ENCODE results near the gene SLC35A2.

The SLC35A2 gene

GRCh38 chrX:48918643-48919340, 7.3 kb upstream of the SLC35A2 start, which contains the start of gene PIM2:
Gene PIM2 (minus strand): TSS chrX:48919024. CDS start chrX:48918834, 190 bp downstream.
- peak within 1 kb of the TSS; percentile 64 for H3K4me3 ChIP-seq (ENCODE audit: low read depth, low read length)
- TF ChIP-seq CTCF (conservative IDR thresholded peaks at IDR 0.05; ENCODE audit: low read depth, low read length) = no peak
- DNase-seq (ENCODE audit: low read depth) = peak; percentile 90

GRCh38 chrX:48918301-48918642, 6.8 kb upstream of the SLC35A2 start:
- TF ChIP-seq CTCF (conservative IDR thresholded peaks at IDR 0.05; ENCODE audit: low read depth, low read length) = no peak
- H3K4me3 ChIP-seq (ENCODE audit: low read depth, low read length) = peak overlapping the region; percentile 64
- no peak for DNase-seq (ENCODE audit: low read depth)

- DNase-seq (ENCODE audit: low read depth) = peak; percentile 91
- H3K4me3 ChIP-seq (ENCODE audit: low read depth, low read length) = peak overlapping the region; percentile 64
- peak; percentile 80 for TF ChIP-seq CTCF (conservative IDR thresholded peaks at IDR 0.05; ENCODE audit: low read depth, low read length)
These were observed 5.9 kb upstream of the SLC35A2 start for GRCh38 chrX:48917139-48918001.

- no peak for DNase-seq (ENCODE audit: low read depth)
- no peak overlapping the region for H3K4me3 ChIP-seq (ENCODE audit: low read depth, low read length)
- no peak for TF ChIP-seq CTCF (conservative IDR thresholded peaks at IDR 0.05; ENCODE audit: low read depth, low read length)
These were observed 3.4 kb upstream of the SLC35A2 start for GRCh38 chrX:48914593-48915493.

- no peak for TF ChIP-seq CTCF (conservative IDR thresholded peaks at IDR 0.05; ENCODE audit: low read depth, low read length)
- DNase-seq (ENCODE audit: low read depth) = no peak
These were observed 2.3 kb upstream of the SLC35A2 start for GRCh38 chrX:48913605-48914366.

GRCh38 chrX:48910926-48911411, 477 bp downstream of the SLC35A2 start:
- H3K4me3 ChIP-seq (ENCODE audit: low read depth, low read length) = peak overlapping the region; percentile 80
- no peak for TF ChIP-seq CTCF (conservative IDR thresholded peaks at IDR 0.05; ENCODE audit: low read depth, low read length)
- DNase-seq (ENCODE audit: low read depth) = peak; percentile 48

More at GRCh38 chrX:48913605-48914366, 2.3 kb upstream of the SLC35A2 start:
- no peak overlapping the region for H3K4me3 ChIP-seq (ENCODE audit: low read depth, low read length)
